Stimulated activated CD8-positive, alpha-beta memory T cell treated with anti-CD3 and anti-CD28 coated beads, Interleukin-2, amount 100 ng/mL, for 48 hours (primary cell): ENCODE results near the gene KCNG1.
A peak's percentile ranks its signal among the peaks of the same experiment; 100 is the strongest.
"Not testable (repeated sequence)": the region's sequence is repeated elsewhere in the genome, so short reads cannot be mapped to it uniquely, and the experiment has no call there.

Experiments used
- DNase-seq, 2 donors: peaks; one replicate each; pipeline ENCODE4 v3.0.0-alpha.2; 2020; ENCODE audit warnings: low read depth in 2 of 2

The KCNG1 gene

GRCh38 chr20:50987493-50988210, 35.3 kb downstream of the KCNG1 start:
- no peak for DNase-seq

GRCh38 chr20:50983321-50983720, 39.6 kb downstream of the KCNG1 start:
- DNase-seq, result no peak

- DNase-seq, result no peak
Observed at GRCh38 chr20:50982363-50982762, 40.5 kb downstream of the KCNG1 start.

- no peak for DNase-seq
Observed at GRCh38 chr20:50981714-50982048, 41.2 kb downstream of the KCNG1 start.

GRCh38 chr20:50980851-50981713, 41.8 kb downstream of the KCNG1 start:
- peak; percentile 60 to 67 for DNase-seq

DNA sequence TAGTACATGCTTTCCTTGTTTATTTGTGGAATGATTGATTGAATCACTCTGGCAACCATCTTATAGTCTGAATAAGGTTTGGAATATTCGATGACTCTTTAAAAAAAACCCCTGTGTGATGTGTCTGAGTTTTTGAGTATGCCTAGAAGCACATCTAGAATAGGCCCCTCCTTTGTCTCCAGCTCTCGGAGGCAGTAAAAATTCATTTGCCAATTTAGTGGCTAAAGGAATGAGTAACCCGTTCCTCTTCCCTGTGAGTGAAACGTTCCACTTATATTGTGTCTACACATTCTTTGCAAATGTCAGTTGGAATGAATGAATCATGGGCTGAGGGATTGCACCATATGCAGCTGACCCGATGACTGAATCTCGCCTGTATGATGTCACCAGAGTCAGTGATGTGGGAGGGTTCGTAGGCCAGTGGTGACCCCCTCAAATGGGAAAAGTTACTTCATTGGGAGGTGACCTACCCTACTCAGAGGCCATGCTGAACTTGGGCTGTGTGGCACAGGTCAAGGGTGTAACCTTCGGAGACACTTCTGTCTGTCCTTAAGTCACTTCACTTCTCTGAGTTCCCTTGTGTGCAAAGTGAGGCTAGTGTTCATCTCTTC, 42.7 kb downstream of the KCNG1 start:
- DNase-seq, result peak in 1 of 2 donors; percentile 31

GRCh38 chr20:50978533-50978932, 44.4 kb downstream of the KCNG1 start:
- not testable (repeated sequence) for DNase-seq

DNA sequence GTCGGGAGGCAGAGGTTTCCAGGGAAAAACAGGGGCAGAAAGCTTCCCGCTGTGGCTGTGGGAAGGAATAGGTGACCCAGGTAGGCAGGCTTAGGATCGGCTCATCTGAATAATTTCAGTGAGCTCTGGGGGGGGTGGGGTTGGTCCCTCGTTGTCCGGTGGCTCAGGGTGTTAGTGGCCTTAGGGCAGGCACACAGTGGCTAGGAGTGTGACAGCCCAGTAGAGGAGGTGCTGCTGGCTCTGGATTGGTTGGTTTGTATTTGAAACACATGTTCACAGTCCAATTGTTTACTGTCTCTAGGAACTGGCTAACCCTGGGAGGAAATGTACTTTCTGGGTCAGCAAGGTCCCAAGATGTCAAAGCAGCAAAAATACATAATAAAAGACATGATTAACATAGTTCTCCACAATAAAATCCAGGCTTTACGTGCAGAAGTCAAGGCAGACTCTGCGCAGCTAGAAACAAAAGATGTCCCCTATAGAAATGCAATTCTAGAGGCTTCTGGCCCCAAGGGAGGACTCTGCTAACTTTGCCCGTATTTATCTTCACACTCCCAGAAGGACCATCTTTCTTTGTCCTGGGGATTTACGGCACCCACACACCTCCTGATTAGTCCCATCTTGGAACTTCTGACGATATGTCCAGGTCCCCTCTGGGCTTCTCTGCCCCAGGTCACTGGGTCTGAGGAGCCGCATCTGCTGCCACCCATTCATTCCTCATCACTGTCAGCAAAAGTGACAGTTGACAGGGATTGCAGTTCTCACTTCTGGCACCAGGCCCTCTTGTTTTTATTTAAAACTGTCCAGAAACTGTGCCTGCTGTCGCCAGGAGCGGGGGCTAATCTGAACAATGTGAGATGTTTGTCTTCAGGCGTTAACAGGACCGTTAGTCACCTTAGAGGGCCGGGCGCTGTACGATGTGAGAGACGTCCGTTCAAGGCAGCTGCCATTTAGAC, 45.6 kb downstream of the KCNG1 start:
- no peak for DNase-seq

GRCh38 chr20:50975701-50976330, 47.1 kb downstream of the KCNG1 start:
- no peak for DNase-seq

GRCh38 chr20:50969912-50970311, 53.0 kb downstream of the KCNG1 start:
- no peak for DNase-seq

- no peak for DNase-seq
Observed at GRCh38 chr20:50969435-50969834, 53.5 kb downstream of the KCNG1 start.

DNA sequence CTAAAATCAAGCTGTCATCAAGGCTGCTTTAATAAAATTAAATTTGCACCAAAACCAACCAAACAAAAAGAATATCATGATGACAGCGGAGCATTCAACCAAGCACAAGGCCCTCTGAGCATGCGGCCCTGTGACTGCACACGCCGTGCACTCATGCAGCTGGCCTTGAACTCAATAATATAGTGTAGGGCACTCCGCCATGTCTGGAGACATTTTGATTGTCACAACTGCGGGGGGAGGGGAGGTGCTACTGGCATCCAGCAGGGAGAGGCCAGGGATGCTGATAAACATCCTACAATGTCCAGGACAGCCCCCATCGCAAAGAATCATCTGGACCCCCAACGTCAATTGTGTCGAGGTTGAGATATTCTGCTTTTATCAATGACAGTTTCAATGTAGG, 54.6 kb downstream of the KCNG1 start:
- DNase-seq, result no peak

DNA sequence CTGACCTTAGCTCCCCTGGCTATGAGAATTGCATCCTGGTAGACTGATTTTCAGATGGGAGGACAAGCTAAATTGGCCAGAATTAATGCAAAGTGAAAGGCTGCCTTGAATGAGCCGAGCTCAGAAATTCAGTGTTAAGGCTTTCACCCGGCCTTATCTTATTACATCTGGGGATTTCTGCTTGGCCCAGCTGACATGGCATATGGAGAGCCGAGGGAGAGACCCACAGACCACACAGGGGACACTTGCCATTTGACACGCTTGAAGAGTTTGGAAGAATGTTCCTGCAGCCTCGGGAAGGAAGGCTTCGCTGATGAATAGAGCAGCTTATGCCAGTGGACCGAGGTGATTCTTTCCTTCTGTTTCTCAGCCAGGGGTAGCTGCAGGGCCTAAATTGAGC, 55.3 kb downstream of the KCNG1 start:
- DNase-seq, result no peak

- no peak for DNase-seq
Observed at GRCh38 chr20:50959543-50960126, 63.3 kb downstream of the KCNG1 start.

GRCh38 chr20:50958615-50959542, 64.0 kb downstream of the KCNG1 start, which contains the start of gene MOCS3:
TSS of gene MOCS3 (plus strand) at chr20:50958818. CDS start at chr20:50958843, 25 bp downstream.
- DNase-seq, result peak; percentile 54 to 62

GRCh38 chr20:50957798-50958614, 64.9 kb downstream of the KCNG1 start, which contains the start of gene DPM1:
TSS of gene DPM1 (minus strand) at chr20:50958532. CDS start at chr20:50958523, 9 bp downstream.
- DNase-seq, result peak; percentile 72 to 76

DNA sequence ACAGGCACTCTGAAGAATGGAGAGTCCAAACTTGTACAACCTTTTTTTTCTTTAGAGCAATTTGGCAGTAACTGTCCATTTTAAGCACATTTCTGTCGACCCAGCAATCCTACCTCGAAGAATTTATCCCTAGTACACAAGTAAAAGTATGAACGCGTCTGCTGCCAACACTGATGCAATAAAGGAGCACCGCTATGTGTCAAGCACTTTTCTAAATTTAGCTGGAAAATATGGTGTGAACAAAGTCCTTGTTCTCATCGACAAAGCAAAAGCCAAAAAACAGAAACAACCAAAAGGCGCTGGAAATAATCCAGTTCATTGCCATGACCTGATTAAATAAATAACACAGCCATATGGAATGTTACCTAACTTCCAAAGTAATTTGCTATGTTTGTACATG, 65.6 kb downstream of the KCNG1 start:
- DNase-seq, result no peak

GRCh38 chr20:50953821-50954220, 69.1 kb downstream of the KCNG1 start:
- DNase-seq, result no peak
